ENCODE data around the gene SYNCRIP.

GRCh38 chr6:85580878-85581267 is 61.8 kb downstream of the SYNCRIP start:
- no peak for TF ChIP-seq REST (IDR thresholded peaks at IDR 0.05; ENCODE audit: insufficient replicate concordance, low read depth)
- no peak for TF ChIP-seq CTCF (IDR thresholded peaks at IDR 0.05; ENCODE audit: insufficient read depth, low read length)
